ENCODE results near the gene MPPED1.

- TF ChIP-seq, protein P1, sequence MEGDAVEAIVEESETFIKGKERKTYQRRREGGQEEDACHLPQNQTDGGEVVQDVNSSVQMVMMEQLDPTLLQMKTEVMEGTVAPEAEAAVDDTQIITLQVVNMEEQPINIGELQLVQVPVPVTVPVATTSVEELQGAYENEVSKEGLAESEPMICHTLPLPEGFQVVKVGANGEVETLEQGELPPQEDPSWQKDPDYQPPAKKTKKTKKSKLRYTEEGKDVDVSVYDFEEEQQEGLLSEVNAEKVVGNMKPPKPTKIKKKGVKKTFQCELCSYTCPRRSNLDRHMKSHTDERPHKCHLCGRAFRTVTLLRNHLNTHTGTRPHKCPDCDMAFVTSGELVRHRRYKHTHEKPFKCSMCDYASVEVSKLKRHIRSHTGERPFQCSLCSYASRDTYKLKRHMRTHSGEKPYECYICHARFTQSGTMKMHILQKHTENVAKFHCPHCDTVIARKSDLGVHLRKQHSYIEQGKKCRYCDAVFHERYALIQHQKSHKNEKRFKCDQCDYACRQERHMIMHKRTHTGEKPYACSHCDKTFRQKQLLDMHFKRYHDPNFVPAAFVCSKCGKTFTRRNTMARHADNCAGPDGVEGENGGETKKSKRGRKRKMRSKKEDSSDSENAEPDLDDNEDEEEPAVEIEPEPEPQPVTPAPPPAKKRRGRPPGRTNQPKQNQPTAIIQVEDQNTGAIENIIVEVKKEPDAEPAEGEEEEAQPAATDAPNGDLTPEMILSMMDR (IDR thresholded peaks at IDR 0.05; ENCODE audit: low read depth, low read length, missing input control) = no peak
- no peak for TF ChIP-seq YY1 (IDR thresholded peaks at IDR 0.05)
- TF ChIP-seq, protein P2, sequence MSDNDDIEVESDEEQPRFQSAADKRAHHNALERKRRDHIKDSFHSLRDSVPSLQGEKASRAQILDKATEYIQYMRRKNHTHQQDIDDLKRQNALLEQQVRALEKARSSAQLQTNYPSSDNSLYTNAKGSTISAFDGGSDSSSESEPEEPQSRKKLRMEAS (IDR thresholded peaks at IDR 0.05) = no peak
These were observed 53.0 kb downstream of the MPPED1 start for GRCh38 chr22:43464809-43465208.

All from liver (tissue), 2 donors.